Right kidney (tissue), 1 donor: ENCODE data around the gene ADGRL3.

ENCODE experiments used
- DNase-seq: peaks from one replicate; pipeline ENCODE4 v3.0.0-alpha.2; 2016

The ADGRL3 gene

GRCh38 chr4:62004881-62005280, 804.8 kb downstream of the ADGRL3 start:
- DNase-seq = no peak

DNA sequence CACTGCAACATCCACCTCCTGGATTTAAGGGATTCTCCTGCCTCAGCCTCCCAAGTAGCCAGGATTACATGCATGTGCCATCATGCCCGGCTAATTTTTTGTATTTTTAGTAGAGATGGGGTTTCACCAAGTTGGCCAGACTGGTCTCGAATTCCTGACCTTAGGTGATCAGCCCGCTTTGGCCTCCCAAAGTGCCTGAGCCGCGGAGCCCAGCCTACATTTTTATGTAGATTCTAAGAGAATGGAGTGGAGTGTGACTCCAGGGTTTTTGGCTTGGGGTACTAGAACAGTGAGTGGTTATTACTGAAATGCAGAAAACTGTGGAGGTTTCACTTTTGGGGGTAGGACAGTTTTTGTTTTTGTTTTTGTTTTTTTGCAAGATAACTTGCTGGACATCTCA, 806.0 kb downstream of the ADGRL3 start:
- DNase-seq = no peak

- DNase-seq = no peak
These were observed 815.1 kb downstream of the ADGRL3 start for GRCh38 chr4:62015043-62015739.

GRCh38 chr4:62018537-62018936, 818.4 kb downstream of the ADGRL3 start:
- no peak for DNase-seq

- no peak for DNase-seq
These were observed 823.5 kb downstream of the ADGRL3 start for GRCh38 chr4:62023633-62024032.

- no peak for DNase-seq
These were observed 828.6 kb downstream of the ADGRL3 start for GRCh38 chr4:62028745-62029144.

DNA sequence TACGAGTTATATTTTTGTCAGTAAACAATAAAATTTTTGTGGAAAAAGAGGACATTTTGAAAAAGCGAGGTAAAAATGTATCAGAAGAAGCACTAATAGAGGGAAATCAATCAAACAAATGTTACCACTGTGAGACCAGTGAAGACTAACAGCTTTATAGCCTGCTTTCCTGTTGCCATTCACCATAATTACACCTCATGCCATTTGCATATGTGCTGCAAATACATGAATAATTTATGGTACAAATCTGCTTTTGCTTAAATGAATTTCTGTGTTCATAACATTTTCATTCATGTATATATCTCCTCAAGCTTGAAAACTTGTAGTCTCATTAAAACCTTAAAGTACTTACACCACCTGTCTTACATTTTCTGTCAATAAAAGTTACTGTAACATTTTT, 830.8 kb downstream of the ADGRL3 start:
- DNase-seq = no peak

- DNase-seq = no peak
These were observed 837.4 kb downstream of the ADGRL3 start for GRCh38 chr4:62037571-62037970.

- no peak for DNase-seq
These were observed 851.2 kb downstream of the ADGRL3 start for GRCh38 chr4:62051332-62051731.

GRCh38 chr4:62053974-62054373, 853.8 kb downstream of the ADGRL3 start:
- DNase-seq = no peak

- no peak for DNase-seq
These were observed 856.9 kb downstream of the ADGRL3 start for GRCh38 chr4:62057031-62057430.

DNA sequence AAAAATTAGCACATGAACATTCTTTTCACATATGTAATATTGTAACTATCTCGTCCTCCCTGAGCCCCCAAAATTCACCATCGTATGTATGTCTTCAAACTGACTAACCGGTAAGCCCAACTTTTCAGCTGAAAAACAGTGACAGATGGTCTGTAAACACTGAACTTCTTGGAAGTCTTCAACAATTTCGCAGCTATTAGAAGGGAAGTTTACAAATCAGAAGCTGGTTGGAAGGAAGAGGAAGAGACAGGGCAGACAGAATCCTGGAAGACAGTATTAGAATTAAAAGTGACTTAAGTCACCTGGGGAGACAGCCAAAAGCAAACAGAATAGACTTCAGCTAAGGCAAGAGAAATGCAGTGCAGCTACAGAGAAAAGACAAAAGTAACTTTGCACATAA, 858.4 kb downstream of the ADGRL3 start:
- no peak for DNase-seq

DNA sequence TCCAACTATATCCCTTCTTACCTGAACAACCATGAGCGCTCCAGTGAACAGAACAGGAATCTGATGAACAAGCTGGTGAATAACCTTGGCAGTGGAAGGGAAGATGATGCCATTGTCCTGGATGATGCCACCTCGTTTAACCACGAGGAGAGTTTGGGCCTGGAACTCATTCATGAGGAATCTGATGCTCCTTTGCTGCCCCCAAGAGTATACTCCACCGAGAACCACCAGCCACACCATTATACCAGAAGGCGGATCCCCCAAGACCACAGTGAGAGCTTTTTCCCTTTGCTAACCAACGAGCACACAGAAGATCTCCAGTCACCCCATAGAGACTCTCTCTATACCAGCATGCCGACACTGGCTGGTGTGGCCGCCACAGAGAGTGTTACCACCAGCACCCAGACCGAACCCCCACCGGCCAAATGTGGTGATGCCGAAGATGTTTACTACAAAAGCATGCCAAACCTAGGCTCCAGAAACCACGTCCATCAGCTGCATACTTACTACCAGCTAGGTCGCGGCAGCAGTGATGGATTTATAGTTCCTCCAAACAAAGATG, 870.2 kb downstream of the ADGRL3 start:
- DNase-seq = no peak

DNA sequence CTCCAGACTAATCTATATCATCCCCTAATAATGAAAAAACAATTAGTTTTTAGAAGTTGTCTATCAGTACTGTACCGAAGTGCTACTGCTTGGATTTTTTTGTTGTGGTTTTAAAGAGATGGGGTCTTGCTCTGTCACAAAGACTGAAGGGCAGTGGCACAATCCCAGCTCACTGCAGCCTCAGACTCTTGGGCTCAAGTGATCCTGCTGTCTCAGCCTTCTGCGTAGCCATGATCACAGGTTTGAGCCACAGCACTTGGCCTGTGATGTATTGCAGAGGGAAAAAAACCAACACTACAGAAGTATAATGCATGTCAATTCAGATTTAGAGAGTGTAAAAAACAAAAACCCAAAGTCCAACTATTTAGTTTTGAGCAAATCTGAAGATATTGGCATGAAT, 875.0 kb downstream of the ADGRL3 start:
- no peak for DNase-seq

DNA sequence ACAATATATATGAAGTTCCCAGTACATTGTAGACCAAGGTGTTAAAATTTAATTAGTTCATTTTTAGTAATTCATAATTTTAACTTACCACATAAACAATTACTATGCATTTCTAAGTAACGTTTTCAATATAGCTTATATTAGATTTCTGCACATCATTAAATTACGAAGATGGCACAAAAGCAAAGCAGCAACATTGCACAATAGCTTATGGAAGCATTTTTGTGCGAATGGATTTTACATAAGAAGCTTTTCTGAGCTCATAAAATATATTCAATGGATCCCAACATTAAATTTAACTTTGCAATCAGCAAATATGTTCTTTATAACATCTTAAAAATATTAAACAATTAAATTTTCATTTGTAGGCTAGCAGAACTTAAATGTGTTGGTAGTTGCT, 875.4 kb downstream of the ADGRL3 start:
- DNase-seq = no peak

GRCh38 chr4:62077406-62077805, 877.3 kb downstream of the ADGRL3 start:
- DNase-seq = no peak

DNA sequence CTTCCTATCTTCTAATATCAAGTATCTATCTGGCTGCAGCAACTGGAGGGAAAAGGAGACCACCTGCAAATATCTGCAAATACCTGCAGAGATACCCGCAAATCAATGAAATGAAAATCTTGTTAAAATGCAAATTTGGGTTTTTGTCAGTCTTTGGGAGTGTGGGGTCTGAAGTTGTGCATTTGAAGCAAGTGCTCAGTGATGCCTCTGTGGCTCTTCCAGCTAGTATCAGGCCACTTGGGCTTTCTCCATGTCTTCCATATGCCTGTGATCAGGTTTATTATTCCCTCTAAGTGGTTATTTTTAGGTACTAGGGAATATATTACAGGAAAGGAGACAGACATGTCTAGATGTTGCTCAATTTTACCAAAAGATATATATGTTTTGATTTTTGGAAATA, 880.3 kb downstream of the ADGRL3 start:
- no peak for DNase-seq

DNA sequence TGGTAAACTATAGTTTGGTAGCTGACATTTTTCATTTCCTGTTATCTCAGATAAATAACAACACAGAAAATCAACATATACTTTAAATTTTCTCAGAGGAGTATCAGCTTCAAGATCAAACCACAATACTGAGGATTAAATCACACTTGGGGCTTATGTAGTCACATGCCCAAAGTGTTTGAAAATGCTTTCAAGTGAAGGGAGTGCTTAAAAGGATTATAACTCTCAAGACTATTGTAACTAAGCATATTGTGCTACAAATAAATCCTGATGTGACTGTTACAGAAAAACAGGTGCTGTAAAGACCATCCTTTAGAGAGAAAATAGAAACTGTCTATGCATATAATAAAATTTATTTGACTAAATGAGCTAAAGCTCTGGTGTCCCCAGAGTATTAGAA, 887.6 kb downstream of the ADGRL3 start:
- DNase-seq = no peak

DNA sequence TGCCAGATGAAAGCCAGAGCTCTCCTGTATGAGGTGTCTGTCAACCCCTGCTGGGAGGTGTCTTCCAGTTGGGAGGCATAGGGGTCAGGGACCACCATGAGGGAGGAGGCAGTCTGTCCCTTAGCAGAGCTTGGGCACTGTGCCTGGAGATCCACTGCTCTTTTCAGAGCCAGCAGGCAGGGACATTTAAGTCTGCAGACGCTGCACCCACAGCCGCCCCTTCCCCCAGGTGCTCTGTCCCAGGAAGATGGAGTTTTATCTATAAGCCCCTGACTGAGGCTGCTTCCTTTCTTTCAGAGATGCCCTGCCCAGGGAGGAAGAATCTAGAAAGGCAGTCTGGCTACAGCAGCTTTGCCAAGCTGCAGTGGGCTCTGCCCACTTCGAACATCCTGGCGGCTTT, 893.6 kb downstream of the ADGRL3 start:
- DNase-seq = no peak

- DNase-seq = no peak
These were observed 896.8 kb downstream of the ADGRL3 start for GRCh38 chr4:62096881-62097280.

- DNase-seq = no peak
These were observed 915.1 kb downstream of the ADGRL3 start for GRCh38 chr4:62115216-62115615.

- no peak for DNase-seq
These were observed 917.8 kb downstream of the ADGRL3 start for GRCh38 chr4:62117886-62118285.

DNA sequence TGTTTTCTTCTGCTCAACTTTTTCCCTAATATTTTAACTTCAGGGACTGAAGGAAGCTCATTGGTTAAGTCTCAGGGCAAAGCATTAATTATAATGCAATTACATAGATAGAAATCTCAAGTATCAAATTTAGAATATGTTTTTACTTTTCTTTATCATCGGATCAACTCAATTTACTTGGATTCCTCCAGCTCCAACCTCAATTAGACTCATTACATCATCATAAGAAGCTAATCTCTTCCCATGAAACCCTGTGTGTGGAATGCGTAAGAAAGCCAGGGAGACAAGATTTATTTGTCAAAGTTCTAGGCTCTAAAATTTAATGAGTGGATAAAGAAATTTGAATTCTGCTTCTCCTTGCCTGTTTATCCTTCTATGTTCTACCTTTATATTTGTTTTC, 918.4 kb downstream of the ADGRL3 start:
- DNase-seq = no peak

DNA sequence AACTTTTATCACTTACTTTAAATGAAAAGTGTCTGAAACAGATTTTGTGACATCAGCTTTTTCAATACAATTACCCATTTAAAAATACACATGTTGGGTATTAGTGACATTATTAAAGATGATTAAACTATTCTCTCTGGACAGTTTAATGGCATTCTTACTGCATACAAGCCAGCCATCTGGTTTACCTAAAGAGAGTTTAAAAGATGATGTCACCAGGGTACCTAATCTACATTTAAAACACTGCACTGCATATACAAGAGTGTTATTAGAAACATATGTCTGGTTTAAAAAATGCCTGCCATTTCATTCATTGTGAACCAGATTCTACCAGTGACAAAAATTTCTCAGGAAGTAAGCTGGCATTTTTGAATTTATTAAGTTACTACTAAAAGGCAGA, 919.1 kb downstream of the ADGRL3 start:
- DNase-seq = no peak
